Gastroesophageal sphincter (tissue), 3 donors: ENCODE data around the gene DNAJB6.

ENCODE experiments used
- EP300 ChIP-seq: sonication (generic); formaldehyde crosslinking; IDR thresholded peaks from one replicate; pipeline ENCODE4 v1.6.1; 2017; ENCODE audit warnings: antibody characterized with exemption, mild to moderate bottlenecking
- POLR2A ChIP-seq, 2 donors: fragments of 450-650 bp; IDR thresholded peaks; one replicate each; pipeline ENCODE4 v1.6.1; 2017; ENCODE audit warnings: antibody characterized with exemption in 2 of 2, mild to moderate bottlenecking in 2 of 2, moderate library complexity in 1 of 2
- POLR2AphosphoS5 ChIP-seq: sonication (generic); formaldehyde crosslinking; IDR thresholded peaks from one replicate; pipeline ENCODE4 v1.6.1; 2017; ENCODE audit warnings: antibody characterized with exemption
- TF ChIP-seq, protein P1 (sequence below), 4 experiments: fragments of 200-600 bp in 2 of 4; fragments of 450-650 bp in 2 of 4; sonication (generic) in 1 of 4; IDR thresholded peaks; one replicate each; pipeline ENCODE4 v1.5.1; 2017 to 2019; ENCODE audit warnings: antibody characterized with exemption in 4 of 4, mild to moderate bottlenecking in 2 of 4, moderate library complexity in 2 of 4

DNA sequence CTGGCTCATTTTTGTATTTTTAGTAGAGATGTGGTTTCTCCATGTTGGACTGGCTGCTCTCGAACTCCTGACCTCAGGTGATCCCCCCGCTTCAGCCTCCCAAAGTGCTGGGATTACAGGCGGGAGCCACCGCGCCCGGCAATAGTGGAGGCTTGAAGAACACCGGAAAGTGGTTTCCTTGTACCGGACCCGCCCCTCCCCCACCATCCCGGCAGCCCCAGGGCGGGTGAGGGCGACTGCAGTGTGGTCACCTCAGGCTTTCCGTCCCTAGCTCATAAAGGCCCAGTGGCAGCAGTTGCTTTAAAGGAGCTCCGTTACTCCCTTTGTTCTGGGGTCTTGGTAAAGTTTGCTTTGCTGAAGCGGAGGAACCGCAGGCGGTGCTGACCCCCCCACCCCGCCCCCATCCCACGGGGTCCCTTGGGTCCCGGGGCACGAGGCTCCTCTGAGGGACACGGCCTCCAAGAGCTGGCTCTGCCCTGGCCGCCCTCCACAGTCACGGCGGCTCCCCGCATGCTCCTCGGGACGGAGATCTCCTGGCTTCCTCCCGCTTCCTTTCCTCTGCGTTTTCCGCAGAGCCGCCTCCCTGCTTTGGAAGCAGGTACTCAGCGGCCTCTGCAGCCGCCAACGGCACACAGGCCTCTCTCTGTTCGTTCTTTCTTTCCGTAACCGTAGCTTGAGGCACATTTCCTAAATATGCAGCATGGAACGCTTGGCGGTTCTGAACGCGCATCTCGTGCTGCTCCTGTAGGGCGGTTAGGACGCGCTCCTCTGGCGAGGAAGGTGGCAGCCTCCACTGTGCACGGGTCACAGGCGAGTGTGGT, 77.3 kb downstream of the DNAJB6 start:
- TF ChIP-seq, protein P1, sequence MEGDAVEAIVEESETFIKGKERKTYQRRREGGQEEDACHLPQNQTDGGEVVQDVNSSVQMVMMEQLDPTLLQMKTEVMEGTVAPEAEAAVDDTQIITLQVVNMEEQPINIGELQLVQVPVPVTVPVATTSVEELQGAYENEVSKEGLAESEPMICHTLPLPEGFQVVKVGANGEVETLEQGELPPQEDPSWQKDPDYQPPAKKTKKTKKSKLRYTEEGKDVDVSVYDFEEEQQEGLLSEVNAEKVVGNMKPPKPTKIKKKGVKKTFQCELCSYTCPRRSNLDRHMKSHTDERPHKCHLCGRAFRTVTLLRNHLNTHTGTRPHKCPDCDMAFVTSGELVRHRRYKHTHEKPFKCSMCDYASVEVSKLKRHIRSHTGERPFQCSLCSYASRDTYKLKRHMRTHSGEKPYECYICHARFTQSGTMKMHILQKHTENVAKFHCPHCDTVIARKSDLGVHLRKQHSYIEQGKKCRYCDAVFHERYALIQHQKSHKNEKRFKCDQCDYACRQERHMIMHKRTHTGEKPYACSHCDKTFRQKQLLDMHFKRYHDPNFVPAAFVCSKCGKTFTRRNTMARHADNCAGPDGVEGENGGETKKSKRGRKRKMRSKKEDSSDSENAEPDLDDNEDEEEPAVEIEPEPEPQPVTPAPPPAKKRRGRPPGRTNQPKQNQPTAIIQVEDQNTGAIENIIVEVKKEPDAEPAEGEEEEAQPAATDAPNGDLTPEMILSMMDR (IDR thresholded peaks at IDR 0.05): no peak
- TF ChIP-seq POLR2A (IDR thresholded peaks at IDR 0.05): no peak
- TF ChIP-seq EP300: no peak
- no peak for TF ChIP-seq POLR2AphosphoS5
